ENCODE results near the gene BCAP31. TPM values are rescaled to one million over a fixed set of nuclear protein-coding genes. Genes with fewer than 3 reads are reported as not detected.

BCAP31 gene
- total RNA-seq, 4 donors from 2014 or later, result 45.4 to 148 (median 101) TPM

GRCh38 chrX:153668423-153669173, 55.6 kb downstream of the BCAP31 start:
- H3K4me1 ChIP-seq, result no peaks in the 10 kb centered on the region
- DNase-seq, result peak in 1 of 3 donors; percentile 31
- no peaks in the 10 kb centered on the region for H3K9me3 ChIP-seq
- H3K4me3 ChIP-seq, result no peak overlapping the region
- no peak overlapping the region for H3K27ac ChIP-seq
- TF ChIP-seq CTCF (IDR thresholded peaks at IDR 0.05) (no peak), POLR2A (IDR thresholded peaks at IDR 0.05) (no peak)
- H3K36me3 ChIP-seq, result no peaks in the 10 kb centered on the region
- no peaks in the 10 kb centered on the region for H3K27me3 ChIP-seq

GRCh38 chrX:153667956-153668396, 56.2 kb downstream of the BCAP31 start:
- H3K9me3 ChIP-seq, result no peaks in the 10 kb centered on the region
- TF ChIP-seq POLR2A (IDR thresholded peaks at IDR 0.05) (no peak), CTCF (IDR thresholded peaks at IDR 0.05) (peak; percentile 33 to 75 (median 62))
- no peaks in the 10 kb centered on the region for H3K27me3 ChIP-seq
- no peak overlapping the region for H3K27ac ChIP-seq
- peak overlapping the region in 1 of 4 donors; percentile 24 for H3K4me3 ChIP-seq
- no peaks in the 10 kb centered on the region for H3K36me3 ChIP-seq
- no peaks in the 10 kb centered on the region for H3K4me1 ChIP-seq
- DNase-seq, result peak; percentile 70 to 88 (median 82)

GRCh38 chrX:153667281-153667955, 56.8 kb downstream of the BCAP31 start:
- DNase-seq, result peak in 1 of 3 donors; percentile 30
- no peaks in the 10 kb centered on the region for H3K27me3 ChIP-seq
- H3K36me3 ChIP-seq, result no peaks in the 10 kb centered on the region
- no peaks in the 10 kb centered on the region for H3K4me1 ChIP-seq
- no peak for TF ChIP-seq CTCF (IDR thresholded peaks at IDR 0.05)
- TF ChIP-seq POLR2A (IDR thresholded peaks at IDR 0.05), result no peak
- H3K9me3 ChIP-seq, result no peaks in the 10 kb centered on the region
- H3K27ac ChIP-seq, result no peak overlapping the region
- peak overlapping the region in 1 of 4 donors; percentile 24 for H3K4me3 ChIP-seq

GRCh38 chrX:153665726-153666306, 58.4 kb downstream of the BCAP31 start:
- no peaks in the 10 kb centered on the region for H3K9me3 ChIP-seq
- H3K36me3 ChIP-seq, result no peaks in the 10 kb centered on the region
- no peaks in the 10 kb centered on the region for H3K27me3 ChIP-seq
- TF ChIP-seq POLR2A (IDR thresholded peaks at IDR 0.05), result no peak
- TF ChIP-seq CTCF (IDR thresholded peaks at IDR 0.05), result no peak
- no peak overlapping the region for H3K27ac ChIP-seq
- H3K4me3 ChIP-seq, result no peak overlapping the region
- peak in 1 of 3 donors; percentile 29 for DNase-seq
- no peaks in the 10 kb centered on the region for H3K4me1 ChIP-seq

GRCh38 chrX:153662266-153662665, 61.9 kb downstream of the BCAP31 start:
- peak; percentile 57 to 84 (median 77) for DNase-seq
- H3K27ac ChIP-seq, result no peak overlapping the region
- peak overlapping the region in 2 of 4 donors; percentile 7 to 29 for H3K4me3 ChIP-seq
- no peaks in the 10 kb centered on the region for H3K36me3 ChIP-seq
- no peaks in the 10 kb centered on the region for H3K9me3 ChIP-seq
- H3K4me1 ChIP-seq, result no peaks in the 10 kb centered on the region
- TF ChIP-seq POLR2A (IDR thresholded peaks at IDR 0.05), result no peak
- TF ChIP-seq CTCF (IDR thresholded peaks at IDR 0.05), result peak in 5 of 6 experiments; percentile 18 to 58 (median 50)
- H3K27me3 ChIP-seq, result no peaks in the 10 kb centered on the region
